Activated naive CD8-positive, alpha-beta T cell treated with anti-CD3 and anti-CD28 coated beads for 36 hours (primary cell): ENCODE measurements around the gene C5. TPM values are rescaled to one million over a fixed set of nuclear protein-coding genes. Genes with fewer than 3 reads are reported as not detected.
A peak's percentile ranks its signal among the peaks of the same experiment; 100 is the strongest.
"Not testable (repeated sequence)": the region's sequence is repeated elsewhere in the genome, so short reads cannot be mapped to it uniquely, and the experiment has no call there.

Experiments
- DNase-seq: peaks from one replicate; pipeline ENCODE4 v3.0.0; 2021
- H3K27ac Mint-ChIP-seq: one replicate; pipeline ENCODE4 v1.8.0; 2022; ENCODE audit warnings: mild to moderate bottlenecking, moderate library complexity, mixed read lengths
- H3K27me3 Mint-ChIP-seq: one replicate; pipeline ENCODE4 v1.8.0; 2022; ENCODE audit warnings: mild to moderate bottlenecking, mixed read lengths
- H3K36me3 Mint-ChIP-seq: one replicate; pipeline ENCODE4 v1.8.0; 2021; ENCODE audit warnings: mild to moderate bottlenecking, mixed read lengths
- H3K4me1 Mint-ChIP-seq: one replicate; pipeline ENCODE4 v1.8.0; 2021; ENCODE audit warnings: mixed read lengths
- H3K4me3 Mint-ChIP-seq: one replicate; pipeline ENCODE4 v1.8.0; 2022; ENCODE audit warnings: mild to moderate bottlenecking, moderate library complexity, mixed read lengths
- H3K9me3 Mint-ChIP-seq: one replicate; pipeline ENCODE4 v1.8.0; 2022; ENCODE audit warnings: mixed read lengths
- total RNA-seq, 2 experiments: library from RNA; stranded (reverse); gene quantifications; one replicate each; pipeline ENCODE4 v1.2.3, GENCODE V29; 2021

Gene C5
- total RNA-seq, 2 experiments from 2014 or later, result 1.3 to 1.5 TPM

DNA sequence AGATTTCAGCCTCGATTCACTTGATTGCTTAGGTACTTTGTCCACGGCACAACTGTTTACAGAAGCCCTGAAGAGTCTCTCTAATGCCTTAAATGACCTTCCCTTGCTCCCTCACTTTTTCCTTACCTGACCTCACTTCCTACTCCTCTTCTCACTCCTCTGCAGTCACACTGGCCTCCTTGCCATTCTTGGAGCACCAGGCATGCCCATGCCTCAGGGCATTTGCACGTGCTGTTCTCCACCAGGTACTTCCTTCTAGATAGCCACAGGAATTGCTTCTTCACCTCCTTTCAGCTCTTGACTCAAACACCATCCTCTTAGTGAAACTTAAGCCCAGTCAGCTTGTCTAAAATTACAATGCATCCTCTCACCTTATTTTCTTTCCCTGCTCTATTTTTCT lies 71.1 kb downstream of the C5 start:
- H3K4me3 Mint-ChIP-seq, result no peak overlapping the region
- no peaks in the 10 kb centered on the region for H3K9me3 Mint-ChIP-seq
- H3K4me1 Mint-ChIP-seq, result peaks cover 14% of the 10 kb centered on the region
- DNase-seq, result no peak
- no peaks in the 10 kb centered on the region for H3K27me3 Mint-ChIP-seq
- no peaks in the 10 kb centered on the region for H3K36me3 Mint-ChIP-seq
- no peak overlapping the region for H3K27ac Mint-ChIP-seq

DNA sequence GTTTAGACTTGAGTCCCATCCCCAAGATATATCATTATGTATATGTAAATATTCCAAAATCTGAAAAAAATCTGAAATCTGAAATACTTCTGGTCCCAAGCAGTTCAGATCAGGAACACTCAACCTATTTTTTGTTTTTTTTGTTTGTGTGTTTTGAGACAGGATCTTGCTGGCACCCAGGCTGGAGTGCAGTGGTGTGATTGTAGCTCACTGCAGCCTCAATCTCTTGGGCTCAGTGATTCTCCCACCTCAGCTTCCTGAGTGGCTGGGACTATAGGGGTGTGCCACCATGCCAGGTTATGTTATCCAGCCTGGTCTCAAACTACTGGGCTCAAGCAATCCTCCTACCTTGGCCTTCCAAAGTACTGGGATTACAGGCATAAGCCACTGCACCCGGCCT lies 72.8 kb downstream of the C5 start:
- Mint-ChIP-seq H3K4me1 (peaks cover 16% of the 10 kb centered on the region), H3K27ac (no peak overlapping the region), H3K27me3 (no peaks in the 10 kb centered on the region), H3K9me3 (no peaks in the 10 kb centered on the region), H3K4me3 (no peak overlapping the region), H3K36me3 (no peaks in the 10 kb centered on the region)
- no peak for DNase-seq

DNA sequence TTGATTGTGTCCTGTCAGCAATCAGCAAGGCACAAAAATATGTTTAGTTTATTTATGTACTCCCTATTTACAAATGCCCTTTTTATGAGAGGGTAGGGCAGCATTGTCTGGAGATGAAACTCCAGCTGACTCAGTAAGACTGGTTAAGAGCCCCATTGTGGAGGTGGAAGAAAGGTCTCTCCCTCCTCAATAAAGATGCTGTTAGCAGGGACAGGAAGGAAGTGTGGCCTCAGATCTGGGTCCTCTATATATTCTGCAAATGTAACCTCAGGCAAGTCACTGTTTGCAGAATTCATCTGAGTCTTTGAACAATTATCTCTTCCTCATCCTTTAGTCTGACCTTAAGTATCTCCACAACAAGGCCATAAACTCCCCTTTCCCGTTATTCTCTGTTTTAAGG lies 75.2 kb downstream of the C5 start:
- Mint-ChIP-seq H3K9me3 (no peaks in the 10 kb centered on the region), H3K4me3 (no peak overlapping the region), H3K27ac (peak overlapping the region; percentile 50), H3K4me1 (peaks cover 19% of the 10 kb centered on the region), H3K27me3 (no peaks in the 10 kb centered on the region), H3K36me3 (no peaks in the 10 kb centered on the region)
- no peak for DNase-seq

DNA sequence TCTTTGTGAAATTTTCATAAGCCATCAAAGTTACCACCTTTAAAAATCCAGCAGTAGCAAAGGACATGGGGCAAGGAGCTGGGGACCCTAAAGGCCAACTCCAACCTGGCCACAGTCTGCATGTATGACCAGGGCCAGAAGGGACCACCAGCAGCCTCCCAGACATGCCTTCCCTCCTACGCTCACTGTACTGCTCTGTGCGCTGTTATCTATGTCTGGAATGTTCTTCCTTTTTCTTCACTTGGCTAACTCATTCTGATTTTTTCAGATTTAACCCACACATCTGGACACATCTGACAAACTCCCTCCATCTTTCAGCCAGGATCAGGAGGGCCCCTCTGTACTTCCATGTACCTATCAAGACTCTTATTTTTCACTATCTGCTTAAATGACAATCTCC lies 75.9 kb downstream of the C5 start:
- Mint-ChIP-seq H3K36me3 (no peaks in the 10 kb centered on the region), H3K4me1 (peaks cover 19% of the 10 kb centered on the region), H3K9me3 (no peaks in the 10 kb centered on the region), H3K27me3 (no peaks in the 10 kb centered on the region), H3K4me3 (no peak overlapping the region), H3K27ac (no peak overlapping the region)
- no peak for DNase-seq

DNA sequence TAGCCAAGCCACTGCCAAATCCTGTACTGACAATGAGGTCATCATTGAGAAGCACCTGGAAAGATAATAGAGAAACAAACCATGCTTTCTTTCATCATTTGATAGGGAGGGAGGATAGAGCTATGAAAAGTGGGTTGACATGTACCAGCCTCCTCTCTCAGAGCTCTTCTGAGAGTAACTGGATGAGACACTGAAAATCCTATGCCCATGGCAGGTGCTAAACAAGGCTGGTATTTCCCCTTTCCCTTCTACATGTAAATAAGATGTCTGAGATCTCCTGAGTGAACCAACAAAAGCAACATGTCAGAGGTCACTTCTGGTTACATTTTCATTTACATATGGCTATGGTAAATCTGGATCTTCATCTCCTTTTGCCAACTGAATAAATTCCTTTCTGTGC lies 78.1 kb downstream of the C5 start:
- no peak overlapping the region for H3K27ac Mint-ChIP-seq
- H3K27me3 Mint-ChIP-seq, result no peaks in the 10 kb centered on the region
- no peaks in the 10 kb centered on the region for H3K36me3 Mint-ChIP-seq
- no peak overlapping the region for H3K4me3 Mint-ChIP-seq
- no peaks in the 10 kb centered on the region for H3K9me3 Mint-ChIP-seq
- H3K4me1 Mint-ChIP-seq, result peaks cover 19% of the 10 kb centered on the region
- no peak for DNase-seq

DNA sequence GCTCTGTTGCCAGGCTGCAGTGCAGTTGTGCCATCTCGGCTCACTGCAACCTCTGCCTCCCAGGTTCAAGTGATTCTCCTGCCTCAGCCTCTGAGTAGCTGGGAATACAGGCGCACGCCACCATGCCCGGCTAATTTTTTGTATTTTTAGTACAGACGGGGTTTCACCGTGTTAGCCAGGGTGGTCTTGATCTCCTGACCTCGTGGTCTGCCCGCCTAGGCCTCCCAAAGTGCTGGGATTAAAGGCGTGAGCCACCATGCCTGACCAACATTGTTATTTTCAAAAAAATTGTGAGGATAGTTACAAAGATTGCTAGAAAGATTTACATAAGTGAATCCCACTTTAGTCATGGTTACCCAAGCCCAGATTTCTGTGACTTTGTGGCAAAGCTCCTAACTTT lies 78.6 kb downstream of the C5 start:
- H3K4me1 Mint-ChIP-seq, result peaks cover 19% of the 10 kb centered on the region
- not testable (repeated sequence) for H3K27ac Mint-ChIP-seq, H3K36me3 Mint-ChIP-seq, H3K27me3 Mint-ChIP-seq, DNase-seq, H3K9me3 Mint-ChIP-seq, H3K4me3 Mint-ChIP-seq

DNA sequence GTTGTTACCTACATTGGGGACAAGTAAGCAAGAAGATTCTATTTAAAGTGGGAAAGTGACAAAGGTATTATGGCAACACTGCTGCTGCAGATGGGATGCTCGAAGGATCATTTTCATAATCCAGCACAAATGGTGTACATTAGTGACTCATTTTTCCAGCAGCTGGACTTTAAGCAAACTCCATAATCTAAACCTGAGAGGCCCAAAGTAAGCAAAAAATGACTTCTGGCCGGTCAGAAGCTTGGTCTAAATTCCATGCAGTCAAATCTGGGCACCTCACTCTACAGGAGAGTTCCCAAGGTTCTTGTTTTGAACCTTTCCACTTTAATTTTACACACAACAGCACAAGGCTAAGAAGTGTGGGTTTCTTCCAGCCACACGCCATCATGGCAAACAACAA lies 79.8 kb downstream of the C5 start:
- no peak for DNase-seq
- H3K9me3 Mint-ChIP-seq, result no peaks in the 10 kb centered on the region
- H3K36me3 Mint-ChIP-seq, result no peaks in the 10 kb centered on the region
- H3K4me3 Mint-ChIP-seq, result no peak overlapping the region
- peaks cover 16% of the 10 kb centered on the region for H3K4me1 Mint-ChIP-seq
- no peaks in the 10 kb centered on the region for H3K27me3 Mint-ChIP-seq
- no peak overlapping the region for H3K27ac Mint-ChIP-seq

DNA sequence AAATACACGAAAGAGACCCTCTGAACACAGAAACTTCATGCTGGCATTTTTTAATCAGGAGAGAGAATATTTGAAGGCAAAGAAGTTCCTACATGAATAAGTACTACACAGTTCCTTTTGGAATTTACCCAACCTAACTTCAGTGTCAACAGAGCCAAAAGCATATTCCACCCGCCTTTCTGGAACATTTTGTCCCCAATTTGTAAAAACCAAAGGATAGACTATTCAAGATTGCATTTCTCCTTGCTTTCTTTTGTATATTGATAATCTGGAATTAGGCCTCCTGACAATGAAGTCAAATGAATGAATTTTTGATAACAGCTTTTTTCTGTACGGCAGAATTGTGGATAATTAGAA lies 84.1 kb downstream of the C5 start:
- Mint-ChIP-seq H3K36me3 (no peaks in the 10 kb centered on the region), H3K4me3 (no peak overlapping the region), H3K9me3 (no peaks in the 10 kb centered on the region), H3K27ac (no peak overlapping the region), H3K27me3 (no peaks in the 10 kb centered on the region), H3K4me1 (no peaks in the 10 kb centered on the region)
- no peak for DNase-seq

DNA sequence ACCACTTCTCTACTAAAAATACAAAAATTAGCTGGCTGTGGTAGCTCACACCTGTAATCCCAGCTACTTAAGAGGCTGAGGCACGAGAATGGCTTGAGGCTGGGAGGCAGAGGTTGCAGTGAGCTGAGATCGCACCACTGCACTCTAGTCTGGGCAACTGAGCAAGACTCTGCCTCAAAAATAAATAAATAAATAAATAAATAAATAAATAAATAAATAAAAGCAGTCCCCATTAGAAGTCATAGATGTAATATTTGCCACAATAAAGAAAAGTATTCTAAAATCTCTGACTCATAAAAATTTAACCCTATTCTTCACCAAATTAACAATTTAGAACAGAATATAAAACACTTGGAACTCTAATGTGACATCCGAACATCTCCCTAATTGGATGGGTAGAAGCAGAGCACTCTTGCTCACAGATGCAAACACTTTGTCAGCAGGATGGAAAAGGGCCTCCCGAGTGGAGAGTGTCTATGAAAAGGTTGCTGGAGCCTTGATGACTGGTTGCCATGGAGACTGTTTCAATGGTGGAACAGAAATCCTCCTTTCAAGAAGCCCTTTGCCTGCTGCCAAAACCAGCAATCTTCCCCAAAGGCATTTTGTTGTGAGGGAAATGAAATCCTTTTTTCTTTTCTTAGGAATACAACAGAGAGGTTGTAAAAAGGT lies 84.6 kb downstream of the C5 start:
- Mint-ChIP-seq H3K27me3 (no peaks in the 10 kb centered on the region), H3K4me1 (no peaks in the 10 kb centered on the region), H3K36me3 (no peaks in the 10 kb centered on the region), H3K4me3 (no peak overlapping the region), H3K27ac (no peak overlapping the region), H3K9me3 (no peaks in the 10 kb centered on the region)
- no peak for DNase-seq

DNA sequence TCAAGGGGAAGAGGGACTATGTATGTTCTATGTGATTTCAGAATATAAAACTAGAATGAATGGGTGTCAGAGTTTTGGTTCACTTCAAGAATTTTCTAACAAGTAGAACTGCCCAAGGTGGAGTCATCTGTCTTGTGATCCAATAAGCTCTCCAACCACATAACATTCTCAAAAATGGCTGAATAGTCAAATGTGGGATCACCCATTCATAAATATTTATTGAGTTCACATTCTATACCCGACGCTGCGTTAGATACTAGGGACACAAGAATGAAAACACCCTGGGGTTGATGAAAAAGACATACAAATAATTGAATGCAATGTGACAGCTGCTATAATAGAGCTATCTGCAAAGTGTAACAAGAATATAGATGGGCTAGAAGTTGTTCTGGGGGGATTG lies 88.1 kb downstream of the C5 start:
- no peaks in the 10 kb centered on the region for H3K36me3 Mint-ChIP-seq
- no peaks in the 10 kb centered on the region for H3K9me3 Mint-ChIP-seq
- no peak for DNase-seq
- no peak overlapping the region for H3K4me3 Mint-ChIP-seq
- H3K27ac Mint-ChIP-seq, result no peak overlapping the region
- H3K4me1 Mint-ChIP-seq, result no peaks in the 10 kb centered on the region
- no peaks in the 10 kb centered on the region for H3K27me3 Mint-ChIP-seq

DNA sequence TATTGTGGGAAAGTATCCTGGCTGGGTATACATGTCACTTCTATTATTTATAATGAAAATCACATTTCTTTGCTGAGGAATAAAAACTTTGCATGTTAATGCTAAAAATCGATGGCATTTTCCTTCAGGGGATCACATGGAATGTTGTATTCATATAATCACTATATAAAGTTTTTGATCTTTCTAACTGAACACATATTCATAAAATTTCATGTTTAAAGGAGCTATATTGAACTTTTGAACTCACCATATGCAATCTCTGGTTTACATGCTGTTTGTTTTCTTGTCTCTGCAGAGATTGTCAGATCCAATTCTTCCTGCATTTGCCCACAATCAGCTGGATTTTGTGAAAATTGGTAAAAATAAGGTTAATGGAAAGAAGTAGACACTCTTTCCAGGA lies 90.1 kb downstream of the C5 start:
- H3K4me3 Mint-ChIP-seq, result no peak overlapping the region
- H3K9me3 Mint-ChIP-seq, result no peaks in the 10 kb centered on the region

DNA sequence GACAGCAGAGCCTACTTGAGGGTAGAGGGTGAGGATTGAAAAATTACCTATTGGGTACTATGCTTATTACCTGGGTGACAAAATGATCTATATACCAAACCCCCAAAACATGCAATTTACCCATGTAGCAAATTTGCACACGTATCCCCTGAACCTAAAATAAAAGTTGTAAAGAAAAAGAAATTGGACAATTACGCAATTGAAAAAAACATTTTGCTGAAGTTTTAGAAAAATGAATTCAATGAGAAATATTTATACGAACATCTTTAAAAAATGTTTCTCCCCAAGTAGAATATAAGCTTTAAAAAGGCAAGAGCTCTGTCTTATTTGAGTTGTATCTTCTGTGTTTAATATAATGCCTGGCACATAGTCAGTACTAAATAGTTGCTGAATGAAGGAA lies 93.2 kb downstream of the C5 start:
- Mint-ChIP-seq H3K27me3 (no peaks in the 10 kb centered on the region), H3K9me3 (no peaks in the 10 kb centered on the region), H3K27ac (no peak overlapping the region), H3K36me3 (no peaks in the 10 kb centered on the region), H3K4me1 (no peaks in the 10 kb centered on the region), H3K4me3 (no peak overlapping the region)
- DNase-seq, result no peak

More for the DNA sequence above, 90.1 kb downstream of the C5 start:
- Mint-ChIP-seq H3K36me3 (no peaks in the 10 kb centered on the region), H3K27ac (no peak overlapping the region), H3K27me3 (no peaks in the 10 kb centered on the region), H3K4me1 (no peaks in the 10 kb centered on the region)
- DNase-seq, result no peak

DNA sequence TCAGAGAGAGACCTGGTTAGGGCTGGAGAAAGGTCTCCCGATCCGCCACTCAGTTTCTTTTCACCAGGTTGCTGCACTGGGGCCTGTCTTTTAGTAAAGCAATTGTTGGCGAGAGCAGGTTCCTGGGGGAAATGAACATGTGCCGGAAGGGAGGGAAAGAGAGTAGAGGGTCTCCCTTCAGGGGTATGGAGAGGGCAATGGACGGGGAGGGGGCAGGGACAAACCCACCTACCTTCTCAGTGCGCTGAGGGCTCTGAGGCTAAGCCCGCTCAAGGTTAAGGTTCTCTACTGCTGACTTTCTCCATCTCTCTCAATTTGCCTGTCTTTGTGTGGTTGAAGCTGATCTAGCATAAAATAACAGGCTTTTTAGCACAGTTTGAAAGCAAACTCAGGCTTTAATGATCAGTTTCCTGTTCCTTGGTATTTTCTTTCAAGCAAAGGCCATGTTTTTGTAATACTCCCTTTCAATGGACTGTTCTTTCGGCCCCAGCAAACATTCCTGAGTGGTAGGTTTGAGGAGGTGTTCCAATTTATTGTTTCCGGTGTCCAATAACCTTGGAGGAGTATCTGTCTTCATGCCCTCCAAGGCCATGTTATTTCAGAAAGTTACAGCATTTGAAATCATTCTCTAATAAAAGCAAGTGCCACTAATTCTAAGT lies 98.0 kb downstream of the C5 start:
- no peak overlapping the region for H3K4me3 Mint-ChIP-seq

DNA sequence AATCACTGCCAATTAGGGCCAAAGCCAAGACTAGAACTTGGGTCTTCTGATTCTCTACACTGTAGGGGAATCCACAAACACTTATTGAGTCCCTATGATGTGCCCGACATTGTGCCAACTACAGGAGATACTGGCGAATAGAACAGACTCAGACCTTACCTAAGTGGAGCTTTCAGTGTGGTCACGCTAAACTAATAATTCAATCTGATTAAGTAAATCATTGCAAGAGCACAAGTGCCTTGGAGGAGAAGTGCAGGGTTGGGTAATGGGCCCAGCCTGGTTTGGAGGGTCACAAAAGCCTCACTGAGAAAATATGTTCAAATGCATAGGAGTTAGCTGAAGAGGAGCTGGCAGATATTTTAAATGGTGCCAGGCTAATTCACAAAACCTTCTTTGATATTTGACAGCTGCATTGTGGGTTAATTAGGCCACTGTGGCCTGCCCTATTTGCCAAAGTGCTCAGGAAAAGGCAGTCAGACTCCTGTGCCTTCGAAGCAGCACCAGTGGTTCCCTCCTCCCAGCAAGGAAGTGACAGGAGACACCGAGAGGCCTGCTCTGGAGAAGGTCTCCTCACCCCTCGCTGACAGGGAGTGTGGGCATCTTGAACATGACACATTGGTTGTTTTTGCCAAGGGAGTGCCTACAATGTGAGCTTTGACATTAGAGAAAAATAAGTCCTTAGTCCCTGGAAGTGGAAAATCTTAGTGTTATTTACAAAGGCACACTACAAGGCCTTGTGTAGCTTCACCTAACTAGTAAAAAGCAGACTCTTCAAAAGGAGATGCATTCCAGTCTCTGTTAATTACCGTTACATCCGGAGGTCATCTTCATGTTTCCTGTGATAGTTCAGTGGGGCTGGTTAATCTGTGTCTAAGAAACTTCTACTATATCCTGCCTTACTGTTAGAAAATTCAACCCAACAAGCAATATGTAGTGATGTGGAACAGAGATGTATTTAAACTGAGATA lies 99.4 kb downstream of the C5 start:
- H3K27ac Mint-ChIP-seq, result no peak overlapping the region
- H3K4me1 Mint-ChIP-seq, result no peaks in the 10 kb centered on the region
- H3K27me3 Mint-ChIP-seq, result no peaks in the 10 kb centered on the region
- H3K4me3 Mint-ChIP-seq, result no peak overlapping the region
- H3K36me3 Mint-ChIP-seq, result no peaks in the 10 kb centered on the region
- DNase-seq, result no peak
- H3K9me3 Mint-ChIP-seq, result no peaks in the 10 kb centered on the region

More for the DNA sequence above, 98.0 kb downstream of the C5 start:
- no peaks in the 10 kb centered on the region for H3K36me3 Mint-ChIP-seq
- H3K27me3 Mint-ChIP-seq, result no peaks in the 10 kb centered on the region
- no peaks in the 10 kb centered on the region for H3K4me1 Mint-ChIP-seq
- no peak for DNase-seq
- no peaks in the 10 kb centered on the region for H3K9me3 Mint-ChIP-seq
- H3K27ac Mint-ChIP-seq, result no peak overlapping the region

DNA sequence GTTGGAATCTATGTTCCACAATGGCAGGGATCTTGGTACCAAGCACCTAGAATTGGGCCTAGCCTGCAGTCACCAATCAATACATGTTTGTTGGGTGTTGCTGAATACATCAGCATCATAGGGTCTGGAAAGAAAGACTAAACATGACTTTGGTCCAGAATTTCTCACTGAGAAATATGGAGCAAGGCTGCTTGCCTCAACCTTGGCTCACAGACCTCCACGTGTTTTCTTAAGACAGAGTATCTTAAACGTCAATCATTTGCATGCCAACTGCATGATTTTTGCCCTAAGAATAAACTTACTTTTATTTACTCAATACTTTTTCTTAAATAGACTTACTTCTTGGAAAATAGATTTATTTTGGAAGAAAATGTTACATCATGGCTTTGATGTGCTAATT lies 100.8 kb downstream of the C5 start:
- Mint-ChIP-seq H3K4me1 (no peaks in the 10 kb centered on the region), H3K27ac (no peak overlapping the region), H3K4me3 (no peak overlapping the region), H3K36me3 (no peaks in the 10 kb centered on the region), H3K9me3 (no peaks in the 10 kb centered on the region), H3K27me3 (no peaks in the 10 kb centered on the region)
- DNase-seq, result no peak
